GM23338 (cell line): ENCODE results near the gene GJA8. TPM values are rescaled to one million over a fixed set of nuclear protein-coding genes. Genes with fewer than 3 reads are reported as not detected.

Source experiments
- ATAC-seq: fragments of 200-7000 bp; cut with Tn5 transposase; 3 replicates; pipeline ENCODE4 v1.9.1; 2020
- DNase-seq: peaks from one replicate; pipeline ENCODE4 v3.0.0-alpha.2; 2015; ENCODE audit warnings: low spot score
- H2AFZ ChIP-seq: fragments of 200-600 bp; sonication (generic); 2 replicates; pipeline ENCODE4 v1.8.0; 2016; ENCODE audit warnings: antibody characterized with exemption, mild to moderate bottlenecking, moderate library complexity
- H3F3A ChIP-seq: fragments of 200-600 bp; sonication (generic); replicated peaks from 2 replicates; pipeline ENCODE4 v1.8.0; 2017; ENCODE audit warnings: antibody characterized with exemption, mixed run types, low read depth
- H3K27ac ChIP-seq: fragments of 200-600 bp; sonication (generic); 2 replicates; pipeline ENCODE4 v1.6.1; 2016; ENCODE audit warnings: low read depth
- H3K27me3 ChIP-seq: fragments of 200-600 bp; sonication (generic); 2 replicates; pipeline ENCODE4 v1.8.0; 2016; ENCODE audit warnings: mild to moderate bottlenecking, mixed run types, moderate library complexity; ENCODE audit not compliant: insufficient read depth
- H3K36me3 ChIP-seq: fragments of 200-600 bp; sonication (generic); 2 replicates; pipeline ENCODE4 v1.8.0; 2016; ENCODE audit warnings: mild to moderate bottlenecking; ENCODE audit not compliant: insufficient read depth
- H3K4me1 ChIP-seq: fragments of 200-600 bp; sonication (generic); 2 replicates; pipeline ENCODE4 v1.8.0; 2016; ENCODE audit warnings: mild to moderate bottlenecking, moderate library complexity; ENCODE audit not compliant: insufficient read depth
- H3K4me2 ChIP-seq: fragments of 200-600 bp; sonication (generic); 2 replicates; pipeline ENCODE4 v1.7.1; 2017; ENCODE audit warnings: mixed run types
- H3K4me3 ChIP-seq: fragments of 200-600 bp; sonication (generic); 2 replicates; pipeline ENCODE4 v1.6.1; 2016; ENCODE audit warnings: mixed run types
- H3K79me2 ChIP-seq: fragments of 200-600 bp; sonication (generic); replicated peaks from 2 replicates; pipeline ENCODE4 v1.8.0; 2017; ENCODE audit warnings: mild to moderate bottlenecking; ENCODE audit not compliant: insufficient read depth
- H3K9me2 ChIP-seq: fragments of 200-600 bp; sonication (generic); 2 replicates; pipeline ENCODE4 v1.8.0; 2017; ENCODE audit not compliant: insufficient read depth
- H4K20me1 ChIP-seq: fragments of 200-600 bp; sonication (generic); replicated peaks from 2 replicates; pipeline ENCODE4 v1.8.0; 2017; ENCODE audit warnings: mild to moderate bottlenecking; ENCODE audit not compliant: insufficient read depth
- H3K27ac Mint-ChIP-seq: 2 replicates; pipeline ENCODE4 v1.8.0; 2020; ENCODE audit warnings: inconsistent platforms, mild to moderate bottlenecking, moderate library complexity, mixed read lengths
- H3K27me3 Mint-ChIP-seq: 3 replicates; pipeline ENCODE4 v1.8.0; 2022; ENCODE audit warnings: low read depth, mild to moderate bottlenecking, moderate library complexity, mixed read lengths, inconsistent platforms; ENCODE audit not compliant: insufficient read depth, poor library complexity
- H3K36me3 Mint-ChIP-seq: 3 replicates; pipeline ENCODE4 v1.8.0; 2021; ENCODE audit warnings: low read depth, mild to moderate bottlenecking, inconsistent platforms, moderate library complexity, mixed read lengths
- H3K4me1 Mint-ChIP-seq: 3 replicates; pipeline ENCODE4 v1.8.0; 2020; ENCODE audit warnings: mild to moderate bottlenecking, inconsistent platforms, mixed read lengths
- H3K4me3 Mint-ChIP-seq: 3 replicates; pipeline ENCODE4 v1.8.0; 2021; ENCODE audit warnings: moderate library complexity, mild to moderate bottlenecking, inconsistent platforms, mixed read lengths
- H3K9me3 Mint-ChIP-seq: 3 replicates; pipeline ENCODE4 v1.8.0; 2020; ENCODE audit warnings: moderate library complexity, mild to moderate bottlenecking, inconsistent platforms, mixed read lengths
- CREB1 ChIP-seq: fragments of 250-450 bp; sonication (Bioruptor Pico); IDR thresholded peaks from 2 replicates; pipeline ENCODE4 v1.5.0; 2020; ENCODE audit warnings: low read depth, mild to moderate bottlenecking, moderate library complexity
- EZH2 ChIP-seq: fragments of 200-600 bp; sonication (generic); IDR thresholded peaks from one replicate; pipeline ENCODE4 v1.8.0; 2017; ENCODE audit warnings: antibody characterized with exemption, mild to moderate bottlenecking, low read depth; ENCODE audit not compliant: unreplicated experiment
- EZH2phosphoT487 ChIP-seq: fragments of 200-600 bp; sonication (generic); IDR thresholded peaks from one replicate; pipeline ENCODE4 v1.8.1; 2018; ENCODE audit warnings: antibody characterized with exemption; ENCODE audit not compliant: unreplicated experiment
- JUNB ChIP-seq: IDR thresholded peaks from one replicate; pipeline ENCODE4 v1.6.1; 2016; ENCODE audit warnings: antibody characterized with exemption; ENCODE audit not compliant: unreplicated experiment
- NANOG ChIP-seq: IDR thresholded peaks from 2 replicates; pipeline ENCODE4 v1.6.1; 2016; ENCODE audit warnings: antibody characterized with exemption, borderline replicate concordance
- POLR2AphosphoS5 ChIP-seq: IDR thresholded peaks from 2 replicates; pipeline ENCODE4 v1.6.1; 2016; ENCODE audit warnings: antibody characterized with exemption, low read depth
- STAT1 ChIP-seq: IDR thresholded peaks from one replicate; pipeline ENCODE4 v1.6.1; 2016; ENCODE audit warnings: antibody characterized with exemption; ENCODE audit not compliant: unreplicated experiment
- ZNF114 ChIP-seq: fragments of 250-450 bp; sonication (Bioruptor Pico); IDR thresholded peaks from 2 replicates; pipeline ENCODE4 v1.5.0; 2020; ENCODE audit warnings: mild to moderate bottlenecking, moderate library complexity
- ZNF331 ChIP-seq: fragments of 250-450 bp; sonication (Bioruptor Pico); IDR thresholded peaks from 2 replicates; pipeline ENCODE4 v1.5.0; 2020; ENCODE audit warnings: low read depth, mild to moderate bottlenecking, moderate library complexity
- polyA plus RNA-seq: library from polyadenylated mRNA; unstranded; fragments of >200 nt; fragmentation: Nextera tagmentation; extraction: Ambion mirVana; gene quantifications from 2 replicates; pipeline ENCODE4 v1.2.1, GENCODE V29; 2016
- total RNA-seq: library from RNA; depleted of rRNA; stranded (reverse); fragments of >200 nt; shearing (Covaris generic); gene quantifications from 2 replicates; pipeline ENCODE4 v1.2.3, GENCODE V29; 2014
- TF ChIP-seq, protein P1 (sequence below): IDR thresholded peaks from 2 replicates; pipeline ENCODE4 v1.6.1; 2016; ENCODE audit warnings: antibody characterized with exemption
- TF ChIP-seq, protein P2 (sequence below), 2 experiments: fragments of 200-600 bp in 1 of 2; sonication (generic) in 1 of 2; conservative IDR thresholded peaks; 2 replicates each; pipeline versions ENCODE4 v1.5.1 to v1.6.1; 2016 to 2017; ENCODE audit warnings: antibody characterized with exemption in 2 of 2, low read depth in 2 of 2, mild to moderate bottlenecking in 2 of 2, moderate library complexity in 1 of 2
- TF ChIP-seq, protein P3 (sequence below): IDR thresholded peaks from one replicate; pipeline ENCODE4 v1.6.1; 2018; ENCODE audit warnings: antibody characterized with exemption; ENCODE audit not compliant: unreplicated experiment
- TF ChIP-seq, protein P4 (sequence below): fragments of 250-450 bp; sonication (Bioruptor Pico); IDR thresholded peaks from 2 replicates; pipeline ENCODE4 v1.5.0; 2020; ENCODE audit warnings: mild to moderate bottlenecking, moderate library complexity

GJA8 gene
- total and polyA plus RNA-seq, 2 experiments from 2014 or later, result not detected

DNA sequence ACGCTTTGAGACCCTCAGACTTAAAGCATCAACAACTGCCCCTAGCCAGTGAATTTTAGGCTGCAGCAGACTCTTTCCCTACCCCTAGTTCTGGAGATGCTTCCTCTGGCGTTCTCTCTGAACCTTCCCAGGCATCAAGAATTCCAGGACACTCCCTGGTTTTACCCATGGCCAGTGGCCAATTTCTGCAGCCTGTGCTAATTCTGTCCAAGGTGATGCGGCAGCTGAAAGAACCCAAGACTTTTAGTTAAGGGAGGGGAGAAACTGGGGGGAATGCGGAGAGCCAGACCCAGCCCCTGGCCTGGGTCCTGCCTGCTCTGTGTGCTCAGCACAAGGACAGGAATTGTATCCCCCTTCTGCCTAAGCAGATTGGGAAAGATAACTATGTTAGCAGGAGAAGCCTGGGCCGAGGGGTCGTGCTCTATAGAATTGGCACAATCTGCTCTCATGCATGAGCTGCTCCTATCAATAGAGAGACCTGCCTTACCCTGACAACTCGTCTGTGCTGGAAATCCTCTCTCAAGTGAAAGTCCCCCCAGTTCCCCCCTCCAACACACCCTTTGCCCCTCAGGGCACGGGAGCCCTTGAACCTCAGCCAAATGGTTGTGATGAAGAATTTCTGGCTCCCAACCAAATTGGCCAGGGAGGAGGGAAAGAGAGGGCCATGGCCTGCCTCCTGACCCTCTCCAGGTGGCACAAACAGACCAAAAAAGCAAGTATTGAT is 5.4 kb upstream of the GJA8 start:
- 0 out of 2 replicates have a peak overlapping the region, but pooled peaks have one; percentile 9 for H2AFZ ChIP-seq
- no peaks in the 10 kb centered on the region for H3K79me2 ChIP-seq
- H3K27ac ChIP-seq, result no peak overlapping the region
- no peaks in the 10 kb centered on the region for H3K4me1 ChIP-seq
- H3K27me3 Mint-ChIP-seq, result peaks cover 8% of the 10 kb centered on the region
- H3K27me3 ChIP-seq, result no peaks in the 10 kb centered on the region
- TF ChIP-seq, protein P1, sequence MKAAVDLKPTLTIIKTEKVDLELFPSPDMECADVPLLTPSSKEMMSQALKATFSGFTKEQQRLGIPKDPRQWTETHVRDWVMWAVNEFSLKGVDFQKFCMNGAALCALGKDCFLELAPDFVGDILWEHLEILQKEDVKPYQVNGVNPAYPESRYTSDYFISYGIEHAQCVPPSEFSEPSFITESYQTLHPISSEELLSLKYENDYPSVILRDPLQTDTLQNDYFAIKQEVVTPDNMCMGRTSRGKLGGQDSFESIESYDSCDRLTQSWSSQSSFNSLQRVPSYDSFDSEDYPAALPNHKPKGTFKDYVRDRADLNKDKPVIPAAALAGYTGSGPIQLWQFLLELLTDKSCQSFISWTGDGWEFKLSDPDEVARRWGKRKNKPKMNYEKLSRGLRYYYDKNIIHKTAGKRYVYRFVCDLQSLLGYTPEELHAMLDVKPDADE, result no peak
- TF ChIP-seq EZH2 (no peak), NANOG (no peak), EZH2phosphoT487 (no peak), CREB1 (no peak), STAT1 (no peak), ZNF114 (CRISPR knock-in tag) (no peak), JUNB (no peak), ZNF331 (CRISPR knock-in tag) (no peak), POLR2AphosphoS5 (no peak)
- TF ChIP-seq, protein P2, sequence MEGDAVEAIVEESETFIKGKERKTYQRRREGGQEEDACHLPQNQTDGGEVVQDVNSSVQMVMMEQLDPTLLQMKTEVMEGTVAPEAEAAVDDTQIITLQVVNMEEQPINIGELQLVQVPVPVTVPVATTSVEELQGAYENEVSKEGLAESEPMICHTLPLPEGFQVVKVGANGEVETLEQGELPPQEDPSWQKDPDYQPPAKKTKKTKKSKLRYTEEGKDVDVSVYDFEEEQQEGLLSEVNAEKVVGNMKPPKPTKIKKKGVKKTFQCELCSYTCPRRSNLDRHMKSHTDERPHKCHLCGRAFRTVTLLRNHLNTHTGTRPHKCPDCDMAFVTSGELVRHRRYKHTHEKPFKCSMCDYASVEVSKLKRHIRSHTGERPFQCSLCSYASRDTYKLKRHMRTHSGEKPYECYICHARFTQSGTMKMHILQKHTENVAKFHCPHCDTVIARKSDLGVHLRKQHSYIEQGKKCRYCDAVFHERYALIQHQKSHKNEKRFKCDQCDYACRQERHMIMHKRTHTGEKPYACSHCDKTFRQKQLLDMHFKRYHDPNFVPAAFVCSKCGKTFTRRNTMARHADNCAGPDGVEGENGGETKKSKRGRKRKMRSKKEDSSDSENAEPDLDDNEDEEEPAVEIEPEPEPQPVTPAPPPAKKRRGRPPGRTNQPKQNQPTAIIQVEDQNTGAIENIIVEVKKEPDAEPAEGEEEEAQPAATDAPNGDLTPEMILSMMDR (conservative IDR thresholded peaks at IDR 0.05; ENCODE audit: low read depth in 2 of 2), result no peak
- TF ChIP-seq, protein P3, sequence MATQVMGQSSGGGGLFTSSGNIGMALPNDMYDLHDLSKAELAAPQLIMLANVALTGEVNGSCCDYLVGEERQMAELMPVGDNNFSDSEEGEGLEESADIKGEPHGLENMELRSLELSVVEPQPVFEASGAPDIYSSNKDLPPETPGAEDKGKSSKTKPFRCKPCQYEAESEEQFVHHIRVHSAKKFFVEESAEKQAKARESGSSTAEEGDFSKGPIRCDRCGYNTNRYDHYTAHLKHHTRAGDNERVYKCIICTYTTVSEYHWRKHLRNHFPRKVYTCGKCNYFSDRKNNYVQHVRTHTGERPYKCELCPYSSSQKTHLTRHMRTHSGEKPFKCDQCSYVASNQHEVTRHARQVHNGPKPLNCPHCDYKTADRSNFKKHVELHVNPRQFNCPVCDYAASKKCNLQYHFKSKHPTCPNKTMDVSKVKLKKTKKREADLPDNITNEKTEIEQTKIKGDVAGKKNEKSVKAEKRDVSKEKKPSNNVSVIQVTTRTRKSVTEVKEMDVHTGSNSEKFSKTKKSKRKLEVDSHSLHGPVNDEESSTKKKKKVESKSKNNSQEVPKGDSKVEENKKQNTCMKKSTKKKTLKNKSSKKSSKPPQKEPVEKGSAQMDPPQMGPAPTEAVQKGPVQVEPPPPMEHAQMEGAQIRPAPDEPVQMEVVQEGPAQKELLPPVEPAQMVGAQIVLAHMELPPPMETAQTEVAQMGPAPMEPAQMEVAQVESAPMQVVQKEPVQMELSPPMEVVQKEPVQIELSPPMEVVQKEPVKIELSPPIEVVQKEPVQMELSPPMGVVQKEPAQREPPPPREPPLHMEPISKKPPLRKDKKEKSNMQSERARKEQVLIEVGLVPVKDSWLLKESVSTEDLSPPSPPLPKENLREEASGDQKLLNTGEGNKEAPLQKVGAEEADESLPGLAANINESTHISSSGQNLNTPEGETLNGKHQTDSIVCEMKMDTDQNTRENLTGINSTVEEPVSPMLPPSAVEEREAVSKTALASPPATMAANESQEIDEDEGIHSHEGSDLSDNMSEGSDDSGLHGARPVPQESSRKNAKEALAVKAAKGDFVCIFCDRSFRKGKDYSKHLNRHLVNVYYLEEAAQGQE, result no peak
- TF ChIP-seq, protein P4, sequence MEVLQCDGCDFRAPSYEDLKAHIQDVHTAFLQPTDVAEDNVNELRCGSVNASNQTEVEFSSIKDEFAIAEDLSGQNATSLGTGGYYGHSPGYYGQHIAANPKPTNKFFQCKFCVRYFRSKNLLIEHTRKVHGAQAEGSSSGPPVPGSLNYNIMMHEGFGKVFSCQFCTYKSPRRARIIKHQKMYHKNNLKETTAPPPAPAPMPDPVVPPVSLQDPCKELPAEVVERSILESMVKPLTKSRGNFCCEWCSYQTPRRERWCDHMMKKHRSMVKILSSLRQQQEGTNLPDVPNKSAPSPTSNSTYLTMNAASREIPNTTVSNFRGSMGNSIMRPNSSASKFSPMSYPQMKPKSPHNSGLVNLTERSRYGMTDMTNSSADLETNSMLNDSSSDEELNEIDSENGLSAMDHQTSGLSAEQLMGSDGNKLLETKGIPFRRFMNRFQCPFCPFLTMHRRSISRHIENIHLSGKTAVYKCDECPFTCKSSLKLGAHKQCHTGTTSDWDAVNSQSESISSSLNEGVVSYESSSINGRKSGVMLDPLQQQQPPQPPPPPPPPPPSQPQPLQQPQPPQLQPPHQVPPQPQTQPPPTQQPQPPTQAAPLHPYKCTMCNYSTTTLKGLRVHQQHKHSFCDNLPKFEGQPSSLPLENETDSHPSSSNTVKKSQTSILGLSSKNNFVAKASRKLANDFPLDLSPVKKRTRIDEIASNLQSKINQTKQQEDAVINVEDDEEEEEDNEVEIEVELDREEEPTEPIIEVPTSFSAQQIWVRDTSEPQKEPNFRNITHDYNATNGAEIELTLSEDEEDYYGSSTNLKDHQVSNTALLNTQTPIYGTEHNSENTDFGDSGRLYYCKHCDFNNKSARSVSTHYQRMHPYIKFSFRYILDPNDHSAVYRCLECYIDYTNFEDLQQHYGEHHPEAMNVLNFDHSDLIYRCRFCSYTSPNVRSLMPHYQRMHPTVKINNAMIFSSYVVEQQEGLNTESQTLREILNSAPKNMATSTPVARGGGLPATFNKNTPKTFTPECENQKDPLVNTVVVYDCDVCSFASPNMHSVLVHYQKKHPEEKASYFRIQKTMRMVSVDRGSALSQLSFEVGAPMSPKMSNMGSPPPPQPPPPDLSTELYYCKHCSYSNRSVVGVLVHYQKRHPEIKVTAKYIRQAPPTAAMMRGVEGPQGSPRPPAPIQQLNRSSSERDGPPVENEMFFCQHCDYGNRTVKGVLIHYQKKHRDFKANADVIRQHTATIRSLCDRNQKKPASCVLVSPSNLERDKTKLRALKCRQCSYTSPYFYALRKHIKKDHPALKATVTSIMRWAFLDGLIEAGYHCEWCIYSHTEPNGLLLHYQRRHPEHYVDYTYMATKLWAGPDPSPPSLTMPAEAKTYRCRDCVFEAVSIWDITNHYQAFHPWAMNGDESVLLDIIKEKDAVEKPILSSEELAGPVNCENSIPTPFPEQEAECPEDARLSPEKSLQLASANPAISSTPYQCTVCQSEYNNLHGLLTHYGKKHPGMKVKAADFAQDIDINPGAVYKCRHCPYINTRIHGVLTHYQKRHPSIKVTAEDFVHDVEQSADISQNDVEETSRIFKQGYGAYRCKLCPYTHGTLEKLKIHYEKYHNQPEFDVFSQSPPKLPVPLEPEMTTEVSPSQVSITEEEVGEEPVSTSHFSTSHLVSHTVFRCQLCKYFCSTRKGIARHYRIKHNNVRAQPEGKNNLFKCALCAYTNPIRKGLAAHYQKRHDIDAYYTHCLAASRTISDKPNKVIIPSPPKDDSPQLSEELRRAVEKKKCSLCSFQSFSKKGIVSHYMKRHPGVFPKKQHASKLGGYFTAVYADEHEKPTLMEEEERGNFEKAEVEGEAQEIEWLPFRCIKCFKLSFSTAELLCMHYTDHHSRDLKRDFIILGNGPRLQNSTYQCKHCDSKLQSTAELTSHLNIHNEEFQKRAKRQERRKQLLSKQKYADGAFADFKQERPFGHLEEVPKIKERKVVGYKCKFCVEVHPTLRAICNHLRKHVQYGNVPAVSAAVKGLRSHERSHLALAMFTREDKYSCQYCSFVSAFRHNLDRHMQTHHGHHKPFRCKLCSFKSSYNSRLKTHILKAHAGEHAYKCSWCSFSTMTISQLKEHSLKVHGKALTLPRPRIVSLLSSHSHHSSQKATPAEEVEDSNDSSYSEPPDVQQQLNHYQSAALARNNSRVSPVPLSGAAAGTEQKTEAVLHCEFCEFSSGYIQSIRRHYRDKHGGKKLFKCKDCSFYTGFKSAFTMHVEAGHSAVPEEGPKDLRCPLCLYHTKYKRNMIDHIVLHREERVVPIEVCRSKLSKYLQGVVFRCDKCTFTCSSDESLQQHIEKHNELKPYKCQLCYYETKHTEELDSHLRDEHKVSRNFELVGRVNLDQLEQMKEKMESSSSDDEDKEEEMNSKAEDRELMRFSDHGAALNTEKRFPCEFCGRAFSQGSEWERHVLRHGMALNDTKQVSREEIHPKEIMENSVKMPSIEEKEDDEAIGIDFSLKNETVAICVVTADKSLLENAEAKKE (CRISPR knock-in tag), result no peak
- no peak overlapping the region for H3K4me3 ChIP-seq
- no peaks in the 10 kb centered on the region for H3K36me3 ChIP-seq
- ATAC-seq, result no peak
- H3K27ac Mint-ChIP-seq, result no peak overlapping the region
- peaks cover 8% of the 10 kb centered on the region; the same call in 2 of the 3 replicates for H3K4me1 Mint-ChIP-seq
- no peak overlapping the region for H3K4me2 ChIP-seq
- no peaks in the 10 kb centered on the region for H3K36me3 Mint-ChIP-seq
- no peak overlapping the region for H3K4me3 Mint-ChIP-seq
- H3F3A ChIP-seq, result no peaks in the 10 kb centered on the region
- no peaks in the 10 kb centered on the region for H4K20me1 ChIP-seq
- no peak for DNase-seq
- H3K9me2 ChIP-seq, result no peaks in the 10 kb centered on the region
- H3K9me3 Mint-ChIP-seq, result no peaks in the 10 kb centered on the region
